Mucosa of descending colon (tissue), 3 donors: ENCODE data around the gene LIMD2. TPM values are rescaled to one million over a fixed set of nuclear protein-coding genes. Genes with fewer than 3 reads are reported as not detected.

Experiments used
- ATAC-seq: fragments of 200-7000 bp; cut with Tn5 transposase; one replicate; pipeline ENCODE4 v1.9.1; 2020; ENCODE audit warnings: mild to moderate bottlenecking, moderate library complexity
- DNase-seq, 3 donors: peaks; one replicate each; pipeline ENCODE4 v3.0.0-alpha.2; 2020
- H3K36me3 ChIP-seq: fragments of 200-600 bp; one replicate; pipeline ENCODE4 v1.8.0; 2021; ENCODE audit warnings: low read depth, mild to moderate bottlenecking
- H3K4me1 ChIP-seq: fragments of 200-600 bp; one replicate; pipeline ENCODE4 v1.8.0; 2021; ENCODE audit warnings: low read depth, mild to moderate bottlenecking
- H3K4me3 ChIP-seq: fragments of 200-600 bp; one replicate; pipeline ENCODE4 v1.8.0; 2021; ENCODE audit warnings: mild to moderate bottlenecking
- H3K9me3 ChIP-seq: fragments of 200-600 bp; one replicate; pipeline ENCODE4 v1.8.0; 2021; ENCODE audit warnings: mild to moderate bottlenecking
- CTCF ChIP-seq: fragments of 200-600 bp; IDR thresholded peaks from one replicate; pipeline ENCODE4 v1.8.0; 2022; ENCODE audit warnings: antibody characterized with exemption, mild to moderate bottlenecking
- intact Hi-C, 2 donors: fragments of 100-400 bp; cut with DNase I in 1 of 2; cut with micrococcal nuclease in 1 of 2; formaldehyde crosslinking; loops; one replicate each; pipeline versions ENCODE4 v1.11.0 to v1.11.1; 2022; cut with DNase I, micrococcal nuclease
- total RNA-seq, 3 donors: library from RNA; stranded (reverse); fragmentation: NEBNext Ultra II Directional in 2 of 3; extraction: Animal tissue kit (Norgen Biotek cat#: 25700) in 2 of 3; gene quantifications; one replicate each; pipeline versions ENCODE4 v1.2.1 to v1.2.4, GENCODE V29; 2021 to 2023
- donor health status: DM: no; HTN: no; CAD: no; lungs with moderate emphysema.
- donor health status: DM: no; HTN: no; CAD: no.
- donor health status: DM: no; HTN: yes; CAD: no.

Gene LIMD2
- total RNA-seq, 3 donors from 2014 or later: 5.6 to 13.2 (median 8.4) TPM

GRCh38 chr17:63676584-63676983 lies 23.3 kb downstream of the LIMD2 start:
- TF ChIP-seq CTCF: no peak
- Histone ChIP-seq H3K36me3 (no peaks in the 10 kb centered on the region), H3K4me3 (no peak overlapping the region), H3K4me1 (peaks cover 22% of the 10 kb centered on the region), H3K9me3 (no peaks in the 10 kb centered on the region)
- peak in 1 of 3 donors; percentile 8 for DNase-seq
- intact Hi-C loops: no loop called here
- ATAC-seq: peak; percentile 47

GRCh38 chr17:63675607-63676546 lies 24.0 kb downstream of the LIMD2 start:
- Histone ChIP-seq H3K36me3 (no peaks in the 10 kb centered on the region), H3K4me3 (no peak overlapping the region), H3K4me1 (peaks cover 22% of the 10 kb centered on the region), H3K9me3 (no peaks in the 10 kb centered on the region)
- TF ChIP-seq CTCF: no peak
- DNase-seq: peak; percentile 84 to 94 (median 86)
- intact Hi-C loops: no loop called here
- ATAC-seq: peak; percentile 96

GRCh38 chr17:63675231-63675606 lies 24.7 kb downstream of the LIMD2 start:
- DNase-seq: peak in 1 of 3 donors; percentile 32
- no peak overlapping the region for H3K4me3 ChIP-seq

GRCh38 chr17:63672856-63673255 lies 27.1 kb downstream of the LIMD2 start:
- no peaks in the 10 kb centered on the region for H3K9me3 ChIP-seq
- TF ChIP-seq CTCF: no peak
- H3K4me3 ChIP-seq: no peak overlapping the region
- intact Hi-C loops: no loop called here
- ATAC-seq: no peak
- peaks cover 4% of the 10 kb centered on the region for H3K36me3 ChIP-seq
- H3K4me1 ChIP-seq: peaks cover 22% of the 10 kb centered on the region
- no peak for DNase-seq

More at GRCh38 chr17:63675231-63675606, 24.7 kb downstream of the LIMD2 start:
- peaks cover 22% of the 10 kb centered on the region for H3K4me1 ChIP-seq
- no peak for TF ChIP-seq CTCF
- H3K9me3 ChIP-seq: no peaks in the 10 kb centered on the region
- peak; percentile 74 for ATAC-seq
- intact Hi-C loops: no loop called here
- H3K36me3 ChIP-seq: no peaks in the 10 kb centered on the region

GRCh38 chr17:63665527-63666214 lies 34.3 kb downstream of the LIMD2 start:
- Histone ChIP-seq H3K4me1 (no peaks in the 10 kb centered on the region), H3K36me3 (peaks cover 4% of the 10 kb centered on the region), H3K4me3 (no peak overlapping the region), H3K9me3 (no peaks in the 10 kb centered on the region)
- TF ChIP-seq CTCF: no peak
- intact Hi-C loops: no loop called here
- DNase-seq (no peak), ATAC-seq (peak; percentile 75)
